Mucosa of descending colon (tissue), 3 donors: ENCODE measurements around the gene MDN1. TPM values are rescaled to one million over a fixed set of nuclear protein-coding genes. Genes with fewer than 3 reads are reported as not detected.
A peak's percentile ranks its signal among the peaks of the same experiment; 100 is the strongest.

Experiments
- ATAC-seq: fragments of 200-7000 bp; cut with Tn5 transposase; one replicate; pipeline ENCODE4 v1.9.1; 2020; ENCODE audit warnings: mild to moderate bottlenecking, moderate library complexity
- DNase-seq, 3 donors: peaks; one replicate each; pipeline ENCODE4 v3.0.0-alpha.2; 2020
- H3K36me3 ChIP-seq: fragments of 200-600 bp; one replicate; pipeline ENCODE4 v1.8.0; 2021; ENCODE audit warnings: low read depth, mild to moderate bottlenecking
- H3K4me1 ChIP-seq: fragments of 200-600 bp; one replicate; pipeline ENCODE4 v1.8.0; 2021; ENCODE audit warnings: low read depth, mild to moderate bottlenecking
- H3K4me3 ChIP-seq: fragments of 200-600 bp; one replicate; pipeline ENCODE4 v1.8.0; 2021; ENCODE audit warnings: mild to moderate bottlenecking
- H3K9me3 ChIP-seq: fragments of 200-600 bp; one replicate; pipeline ENCODE4 v1.8.0; 2021; ENCODE audit warnings: mild to moderate bottlenecking
- intact Hi-C, 2 donors: fragments of 100-400 bp; cut with DNase I in 1 of 2; cut with micrococcal nuclease in 1 of 2; formaldehyde crosslinking; loops; one replicate each; pipeline versions ENCODE4 v1.11.0 to v1.11.1; 2022; cut with DNase I, micrococcal nuclease
- total RNA-seq, 3 donors: library from RNA; stranded (reverse); fragmentation: NEBNext Ultra II Directional in 2 of 3; extraction: Animal tissue kit (Norgen Biotek cat#: 25700) in 2 of 3; gene quantifications; one replicate each; pipeline versions ENCODE4 v1.2.1 to v1.2.4, GENCODE V29; 2021 to 2023
- TF ChIP-seq, protein P1 (sequence below): fragments of 200-600 bp; IDR thresholded peaks from one replicate; pipeline ENCODE4 v1.8.0; 2022; ENCODE audit warnings: antibody characterized with exemption, mild to moderate bottlenecking
- donor health status: DM: no; HTN: no; CAD: no; lungs with moderate emphysema.
- donor health status: DM: no; HTN: no; CAD: no.
- donor health status: DM: no; HTN: yes; CAD: no.

Gene MDN1
- total RNA-seq, 3 donors from 2014 or later = 23.6 to 37.8 (median 32.5) TPM

DNA sequence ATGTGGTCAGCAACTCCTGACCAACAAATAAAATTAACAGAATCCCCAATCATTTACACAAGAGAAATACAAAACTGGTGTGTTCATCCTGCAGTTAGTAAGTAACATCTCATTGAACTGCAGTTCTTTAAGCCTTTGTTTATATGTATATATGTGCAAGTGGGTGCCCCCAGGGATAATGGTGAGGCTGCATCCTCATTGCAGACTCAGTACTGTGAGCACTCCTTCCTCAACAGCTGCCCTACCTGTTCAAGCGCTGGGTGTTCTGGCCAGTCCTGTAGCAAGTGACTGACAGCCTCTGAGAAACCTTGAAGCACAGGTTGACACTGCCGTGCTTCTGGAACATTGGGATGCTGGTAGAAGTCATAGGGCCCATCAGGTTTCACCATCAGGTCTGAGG lies 131.3 kb downstream of the MDN1 start:
- H3K9me3 ChIP-seq = no peaks in the 10 kb centered on the region
- H3K36me3 ChIP-seq = peaks cover 7% of the 10 kb centered on the region
- H3K4me3 ChIP-seq = no peak overlapping the region
- intact Hi-C loops = no loop called here
- DNase-seq (no peak), ATAC-seq (no peak)
- no peaks in the 10 kb centered on the region for H3K4me1 ChIP-seq
- TF ChIP-seq, protein P1, sequence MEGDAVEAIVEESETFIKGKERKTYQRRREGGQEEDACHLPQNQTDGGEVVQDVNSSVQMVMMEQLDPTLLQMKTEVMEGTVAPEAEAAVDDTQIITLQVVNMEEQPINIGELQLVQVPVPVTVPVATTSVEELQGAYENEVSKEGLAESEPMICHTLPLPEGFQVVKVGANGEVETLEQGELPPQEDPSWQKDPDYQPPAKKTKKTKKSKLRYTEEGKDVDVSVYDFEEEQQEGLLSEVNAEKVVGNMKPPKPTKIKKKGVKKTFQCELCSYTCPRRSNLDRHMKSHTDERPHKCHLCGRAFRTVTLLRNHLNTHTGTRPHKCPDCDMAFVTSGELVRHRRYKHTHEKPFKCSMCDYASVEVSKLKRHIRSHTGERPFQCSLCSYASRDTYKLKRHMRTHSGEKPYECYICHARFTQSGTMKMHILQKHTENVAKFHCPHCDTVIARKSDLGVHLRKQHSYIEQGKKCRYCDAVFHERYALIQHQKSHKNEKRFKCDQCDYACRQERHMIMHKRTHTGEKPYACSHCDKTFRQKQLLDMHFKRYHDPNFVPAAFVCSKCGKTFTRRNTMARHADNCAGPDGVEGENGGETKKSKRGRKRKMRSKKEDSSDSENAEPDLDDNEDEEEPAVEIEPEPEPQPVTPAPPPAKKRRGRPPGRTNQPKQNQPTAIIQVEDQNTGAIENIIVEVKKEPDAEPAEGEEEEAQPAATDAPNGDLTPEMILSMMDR = no peak

DNA sequence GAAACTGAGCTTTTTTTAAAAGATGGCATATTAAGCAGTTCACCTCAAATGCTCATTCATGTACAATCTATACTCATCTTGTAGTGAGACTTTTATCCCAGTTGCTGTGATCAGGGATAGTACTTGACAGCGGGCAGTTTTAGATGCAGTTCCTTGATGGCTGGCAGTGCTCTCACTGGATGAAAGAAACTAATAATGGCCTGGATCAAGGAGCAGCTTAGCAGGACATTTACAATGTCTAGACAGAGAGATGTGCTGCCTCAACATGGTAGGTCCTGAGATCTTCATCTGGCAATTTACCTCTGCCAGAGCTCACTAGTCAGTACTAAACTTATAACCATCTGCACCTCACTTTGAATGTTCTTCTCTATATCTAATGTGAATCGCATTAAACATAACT lies 134.3 kb downstream of the MDN1 start:
- Histone ChIP-seq H3K36me3 (peaks cover 5% of the 10 kb centered on the region), H3K4me3 (no peak overlapping the region), H3K4me1 (no peaks in the 10 kb centered on the region), H3K9me3 (no peaks in the 10 kb centered on the region)
- DNase-seq = no peak
- no peak for ATAC-seq
- TF ChIP-seq, protein P1 = no peak
- intact Hi-C loops = no loop called here

DNA sequence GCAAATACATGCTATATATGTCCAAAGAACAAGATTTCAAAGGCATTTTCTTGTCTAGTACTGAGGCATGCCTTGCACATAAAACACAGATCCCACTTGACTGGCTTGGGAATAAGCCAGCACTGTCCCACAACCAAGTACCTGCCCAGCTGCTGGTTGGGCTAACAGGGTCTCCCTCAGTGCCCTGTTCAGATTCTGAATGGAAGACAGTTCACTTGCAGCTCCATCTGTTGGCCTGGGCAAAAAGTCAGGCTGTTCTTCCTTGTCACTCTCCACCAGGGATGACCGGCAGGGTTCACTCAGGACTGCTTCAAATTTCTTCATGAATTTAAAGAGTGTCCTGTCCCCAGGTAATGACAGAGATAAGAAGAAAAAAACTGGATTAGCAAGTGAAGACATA lies 136.6 kb downstream of the MDN1 start:
- Histone ChIP-seq H3K4me3 (no peak overlapping the region), H3K4me1 (no peaks in the 10 kb centered on the region), H3K36me3 (peaks cover 5% of the 10 kb centered on the region), H3K9me3 (no peaks in the 10 kb centered on the region)
- no peak for DNase-seq
- TF ChIP-seq, protein P1 = no peak
- ATAC-seq = no peak
- intact Hi-C loops = no loop called here

DNA sequence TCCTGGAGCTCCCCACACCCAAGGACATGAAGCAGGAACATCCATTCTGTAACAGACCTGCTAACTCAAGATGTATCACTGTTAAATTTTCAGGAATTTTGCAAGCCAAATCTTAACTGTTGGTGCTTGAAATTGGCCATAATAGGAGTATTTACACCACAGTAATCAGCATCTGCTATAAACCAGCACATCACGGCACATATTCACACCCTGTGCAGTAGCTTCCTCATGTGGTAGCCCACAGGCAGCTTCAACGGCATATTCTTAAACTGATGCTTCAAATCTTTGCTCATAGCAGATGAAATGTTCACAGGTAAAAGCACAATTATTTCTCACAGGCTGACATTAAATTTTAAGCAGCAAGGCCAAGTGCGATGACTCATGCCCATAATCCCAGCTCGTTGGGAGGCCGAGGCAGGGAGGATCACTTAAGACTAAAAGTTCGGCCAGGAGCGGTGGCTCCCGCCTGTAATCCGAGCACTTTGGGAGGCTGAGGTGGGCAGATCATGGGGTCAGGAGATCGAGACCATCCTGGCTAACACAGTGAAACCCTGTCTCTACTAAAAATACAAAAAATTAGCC lies 137.5 kb downstream of the MDN1 start:
- H3K9me3 ChIP-seq = no peaks in the 10 kb centered on the region
- TF ChIP-seq, protein P1 = no peak
- H3K4me3 ChIP-seq = no peak overlapping the region
- H3K36me3 ChIP-seq = peaks cover 5% of the 10 kb centered on the region
- ATAC-seq = no peak
- no peak for DNase-seq
- intact Hi-C loops = no loop called here
- no peaks in the 10 kb centered on the region for H3K4me1 ChIP-seq

DNA sequence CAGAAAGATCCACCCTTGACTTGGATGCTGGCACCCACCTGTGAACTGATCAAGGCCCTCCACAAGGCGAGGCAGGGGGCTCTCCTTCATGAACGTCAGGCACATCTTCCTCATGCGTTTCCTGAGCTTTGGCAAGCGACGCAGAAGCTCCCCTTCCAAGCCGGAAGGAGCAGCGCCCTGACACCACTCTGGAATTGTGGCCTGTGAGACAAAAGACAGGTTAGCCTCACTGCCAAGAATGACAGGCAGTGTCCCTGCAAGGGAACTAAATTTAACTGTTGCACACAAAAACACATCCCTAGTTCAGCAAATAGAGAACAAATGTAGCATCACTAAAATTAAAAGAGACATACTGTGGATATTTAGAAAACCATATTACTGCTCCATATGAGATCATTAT lies 139.0 kb downstream of the MDN1 start:
- Histone ChIP-seq H3K9me3 (no peaks in the 10 kb centered on the region), H3K4me3 (no peak overlapping the region), H3K4me1 (no peaks in the 10 kb centered on the region), H3K36me3 (peaks cover 5% of the 10 kb centered on the region)
- ATAC-seq = no peak
- intact Hi-C loops = no loop called here
- TF ChIP-seq, protein P1 = no peak
- no peak for DNase-seq

DNA sequence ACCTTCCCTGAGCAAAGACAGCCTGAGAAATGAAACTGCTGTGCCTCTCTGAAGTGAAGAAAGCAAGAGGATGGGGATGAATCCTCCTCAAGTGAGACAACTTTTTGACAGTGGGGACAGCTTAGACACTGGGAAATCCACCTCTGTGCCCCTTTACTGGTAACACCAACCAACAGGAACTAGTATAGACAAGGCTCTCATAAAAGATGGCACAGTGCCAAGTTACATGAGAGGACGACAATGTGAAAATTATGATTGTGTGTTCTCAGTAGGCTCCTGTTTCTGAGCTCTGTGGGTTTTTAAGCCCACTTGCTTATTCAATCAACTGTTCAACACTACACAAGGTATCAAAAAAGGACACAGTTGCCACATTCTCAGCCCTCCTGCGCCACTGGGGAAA lies 139.4 kb downstream of the MDN1 start:
- H3K4me3 ChIP-seq = no peak overlapping the region
- no peaks in the 10 kb centered on the region for H3K4me1 ChIP-seq
- TF ChIP-seq, protein P1 = no peak
- no peaks in the 10 kb centered on the region for H3K9me3 ChIP-seq
- peaks cover 5% of the 10 kb centered on the region for H3K36me3 ChIP-seq
- ATAC-seq (no peak), DNase-seq (peak in 1 of 3 donors; percentile 12)
- intact Hi-C loops = no loop called here
